Endodermal cell (in vitro differentiated cells): ENCODE results near the gene LGALSL. TPM values are rescaled to one million over a fixed set of nuclear protein-coding genes. Genes with fewer than 3 reads are reported as not detected.

Experiments
- DNase-seq: peaks from one replicate; pipeline ENCODE4 v3.0.0-alpha.2; 2017
- H3K27ac ChIP-seq: 2 replicates; pipeline ENCODE4 v1.5.1; 2013; ENCODE audit warnings: mild to moderate bottlenecking, low read depth, low read length, moderate library complexity
- H3K27me3 ChIP-seq: 2 replicates; pipeline ENCODE4 v1.6.1; 2013; ENCODE audit warnings: mild to moderate bottlenecking, low read length, moderate library complexity; ENCODE audit not compliant: insufficient read depth, control insufficient read depth, poor library complexity, severe bottlenecking
- H3K36me3 ChIP-seq: 2 replicates; pipeline ENCODE4 v1.7.0; 2013; ENCODE audit warnings: mild to moderate bottlenecking, low read length, moderate library complexity; ENCODE audit not compliant: control insufficient read depth, insufficient read depth
- H3K4me1 ChIP-seq: one replicate; pipeline ENCODE4 v1.7.0; 2013; ENCODE audit warnings: low read length; ENCODE audit not compliant: control insufficient read depth, insufficient read depth
- H3K4me3 ChIP-seq: 2 replicates; pipeline ENCODE4 v1.5.1; 2013; ENCODE audit warnings: mild to moderate bottlenecking, low read length, moderate library complexity
- H3K9ac ChIP-seq: 2 replicates; pipeline ENCODE4 v1.6.1; 2013; ENCODE audit warnings: mild to moderate bottlenecking, low read length, moderate library complexity; ENCODE audit not compliant: poor library complexity, severe bottlenecking; ENCODE audit errors: extremely low read depth
- H3K9me3 ChIP-seq: 2 replicates; pipeline ENCODE4 v1.6.1; 2013; ENCODE audit warnings: mild to moderate bottlenecking, low read length, moderate library complexity; ENCODE audit not compliant: control insufficient read depth
- H3K27ac Mint-ChIP-seq: 2 replicates; pipeline ENCODE4 v1.8.0; 2020; ENCODE audit warnings: mixed read lengths
- H3K27me3 Mint-ChIP-seq: 2 replicates; pipeline ENCODE4 v1.8.0; 2021; ENCODE audit warnings: mild to moderate bottlenecking, mixed read lengths; ENCODE audit not compliant: insufficient read depth
- H3K36me3 Mint-ChIP-seq: 2 replicates; pipeline ENCODE4 v1.8.0; 2020; ENCODE audit warnings: low read depth, mixed read lengths
- H3K4me1 Mint-ChIP-seq: 2 replicates; pipeline ENCODE4 v1.8.0; 2020; ENCODE audit warnings: mixed read lengths
- H3K4me3 Mint-ChIP-seq: 2 replicates; pipeline ENCODE4 v1.8.0; 2020; ENCODE audit warnings: mild to moderate bottlenecking, moderate library complexity, mixed read lengths
- H3K9me3 Mint-ChIP-seq: 2 replicates; pipeline ENCODE4 v1.8.0; 2020; ENCODE audit warnings: mild to moderate bottlenecking, mixed read lengths
- WGBS, 2 experiments: methylation state at CpG; one replicate each; pipeline versions ENCODE4 v1.1.5 to v1.1.7; 2013; ENCODE audit warnings: missing lambda C conversion rate in 2 of 2, mixed read lengths in 1 of 2; ENCODE audit not compliant: insufficient coverage in 1 of 2, insufficient read length in 1 of 2; 5-methylcytosine and 5-hydroxymethylcytosine counted together
- total RNA-seq, 2 donors: library from RNA; stranded (reverse); fragmentation: NEBNext Ultra II Directional in 1 of 2; extraction: Animal tissue kit (Norgen Biotek cat#: 25700) in 1 of 2; gene quantifications; 2 replicates in 1 of 2; 3 replicates in 1 of 2; pipeline ENCODE4 v1.2.1, GENCODE V29; 2021
- TF ChIP-seq, protein P1 (sequence below): fragments of 200-600 bp; sonication (generic); conservative IDR thresholded peaks from 2 replicates; pipeline ENCODE4 v1.5.0; 2021; ENCODE audit warnings: antibody characterized with exemption, mild to moderate bottlenecking

The LGALSL gene
- total RNA-seq, 2 donors from 2014 or later = 22.5 to 41.7 TPM

DNA sequence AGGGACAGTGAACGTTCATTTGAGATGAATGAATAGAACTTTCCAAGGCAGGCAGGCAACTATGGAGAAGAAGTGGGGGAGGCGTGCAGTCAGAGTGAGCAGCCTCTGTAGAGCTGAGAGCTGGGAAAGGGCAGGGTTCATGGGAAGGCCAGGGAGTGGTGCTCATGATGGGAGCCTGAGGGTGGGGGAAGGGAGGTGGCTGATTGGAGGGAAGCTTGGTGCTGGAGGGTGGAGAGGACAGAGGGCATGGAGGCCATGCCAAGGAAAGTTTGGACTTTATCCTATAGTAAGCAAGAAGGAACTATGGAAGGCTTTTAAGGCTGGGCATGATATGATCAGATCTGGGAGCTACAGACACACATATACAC, 47.6 kb upstream of the LGALSL start:
- Histone ChIP-seq H3K27ac (no peak overlapping the region), H3K9me3 (no peaks in the 10 kb centered on the region), H3K27me3 (no peaks in the 10 kb centered on the region), H3K4me3 (no peak overlapping the region), H3K36me3 (no peaks in the 10 kb centered on the region), H3K4me1 (peaks cover 20% of the 10 kb centered on the region), H3K9ac (no peak overlapping the region)
- H3K4me1 Mint-ChIP-seq = peaks cover 40% of the 10 kb centered on the region
- no peak overlapping the region for H3K27ac Mint-ChIP-seq
- TF ChIP-seq, protein P1, sequence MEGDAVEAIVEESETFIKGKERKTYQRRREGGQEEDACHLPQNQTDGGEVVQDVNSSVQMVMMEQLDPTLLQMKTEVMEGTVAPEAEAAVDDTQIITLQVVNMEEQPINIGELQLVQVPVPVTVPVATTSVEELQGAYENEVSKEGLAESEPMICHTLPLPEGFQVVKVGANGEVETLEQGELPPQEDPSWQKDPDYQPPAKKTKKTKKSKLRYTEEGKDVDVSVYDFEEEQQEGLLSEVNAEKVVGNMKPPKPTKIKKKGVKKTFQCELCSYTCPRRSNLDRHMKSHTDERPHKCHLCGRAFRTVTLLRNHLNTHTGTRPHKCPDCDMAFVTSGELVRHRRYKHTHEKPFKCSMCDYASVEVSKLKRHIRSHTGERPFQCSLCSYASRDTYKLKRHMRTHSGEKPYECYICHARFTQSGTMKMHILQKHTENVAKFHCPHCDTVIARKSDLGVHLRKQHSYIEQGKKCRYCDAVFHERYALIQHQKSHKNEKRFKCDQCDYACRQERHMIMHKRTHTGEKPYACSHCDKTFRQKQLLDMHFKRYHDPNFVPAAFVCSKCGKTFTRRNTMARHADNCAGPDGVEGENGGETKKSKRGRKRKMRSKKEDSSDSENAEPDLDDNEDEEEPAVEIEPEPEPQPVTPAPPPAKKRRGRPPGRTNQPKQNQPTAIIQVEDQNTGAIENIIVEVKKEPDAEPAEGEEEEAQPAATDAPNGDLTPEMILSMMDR = no peak
- peaks cover 5% of the 10 kb centered on the region for H3K27me3 Mint-ChIP-seq
- H3K4me3 Mint-ChIP-seq = no peak overlapping the region
- H3K9me3 Mint-ChIP-seq = no peaks in the 10 kb centered on the region
- WGBS, 2 experiments = 85 to 89% methylated on average over 2 of the region's 2 CpGs
- no peak for DNase-seq
- no peaks in the 10 kb centered on the region for H3K36me3 Mint-ChIP-seq

DNA sequence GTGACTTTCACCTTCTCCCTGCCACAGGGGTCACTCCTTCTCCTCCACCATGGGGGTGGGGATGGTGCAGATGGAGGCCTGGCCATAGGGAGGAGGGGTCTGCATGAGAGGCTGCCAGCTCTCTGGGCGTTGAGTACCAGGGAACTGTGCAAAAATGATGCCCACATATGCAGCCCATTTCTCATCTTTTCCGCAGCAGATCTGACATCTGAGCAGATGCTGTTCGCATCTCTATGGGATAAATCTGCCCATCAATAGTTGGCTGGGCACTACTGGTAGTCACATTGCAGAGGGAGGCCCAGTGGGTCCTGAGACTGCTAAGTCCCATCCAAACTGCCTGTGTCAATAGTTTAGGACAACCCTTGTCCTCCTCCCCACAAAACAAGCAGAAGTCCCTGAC, 45.9 kb upstream of the LGALSL start:
- no peaks in the 10 kb centered on the region for H3K27me3 ChIP-seq
- Mint-ChIP-seq H3K36me3 (no peaks in the 10 kb centered on the region), H3K27me3 (peaks cover 5% of the 10 kb centered on the region)

DNA sequence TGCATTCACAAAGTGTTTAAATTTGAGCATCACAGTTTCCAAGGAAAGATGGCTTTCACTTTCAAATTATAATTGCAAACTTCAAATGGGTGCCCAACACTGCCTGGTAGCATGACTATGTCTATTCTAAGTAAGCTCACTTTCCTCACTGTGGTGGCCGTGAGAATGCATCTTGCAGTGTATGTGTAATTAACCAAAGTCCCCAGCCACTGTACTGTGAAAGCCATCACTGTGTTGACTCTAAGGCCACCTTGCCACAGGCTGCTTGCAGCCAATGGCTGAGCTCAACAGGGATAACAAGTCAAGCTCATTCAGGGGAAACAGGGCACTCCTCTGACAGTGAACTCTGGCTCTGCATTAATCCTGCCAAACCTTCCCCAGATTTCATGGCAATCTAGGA, 43.3 kb upstream of the LGALSL start:
- 75 to 85% methylated on average over 1 of the region's 1 CpG for WGBS, 2 experiments
- H3K27ac Mint-ChIP-seq = no peak overlapping the region
- Histone ChIP-seq H3K27ac (no peak overlapping the region), H3K27me3 (no peaks in the 10 kb centered on the region), H3K36me3 (no peaks in the 10 kb centered on the region), H3K9me3 (no peaks in the 10 kb centered on the region), H3K9ac (no peak overlapping the region), H3K4me1 (no peaks in the 10 kb centered on the region), H3K4me3 (no peak overlapping the region)
- peaks cover 5% of the 10 kb centered on the region for H3K27me3 Mint-ChIP-seq
- peaks cover 7% of the 10 kb centered on the region for H3K4me1 Mint-ChIP-seq
- TF ChIP-seq, protein P1 = no peak
- DNase-seq = no peak
- H3K9me3 Mint-ChIP-seq = no peaks in the 10 kb centered on the region
- no peak overlapping the region for H3K4me3 Mint-ChIP-seq
- no peaks in the 10 kb centered on the region for H3K36me3 Mint-ChIP-seq

More for the DNA sequence above, 45.9 kb upstream of the LGALSL start:
- H3K4me3 ChIP-seq = no peak overlapping the region
- Mint-ChIP-seq H3K4me1 (peaks cover 26% of the 10 kb centered on the region), H3K27ac (no peak overlapping the region), H3K4me3 (no peak overlapping the region), H3K9me3 (no peaks in the 10 kb centered on the region)
- no peak overlapping the region for H3K27ac ChIP-seq
- DNase-seq = no peak
- 94 to 100% methylated on average over 2 to 3 of the region's 3 CpGs for WGBS, 2 experiments
- no peaks in the 10 kb centered on the region for H3K9me3 ChIP-seq
- H3K4me1 ChIP-seq = peaks cover 13% of the 10 kb centered on the region
- TF ChIP-seq, protein P1 = no peak
- no peaks in the 10 kb centered on the region for H3K36me3 ChIP-seq
- H3K9ac ChIP-seq = no peak overlapping the region
